Spinal cord (tissue), 10 donors: ENCODE results near the gene CKAP2L. TPM values are rescaled to one million over a fixed set of nuclear protein-coding genes. Genes with fewer than 3 reads are reported as not detected.

ENCODE experiments used
- DNase-seq, 6 donors: peaks; one replicate each; pipeline versions ENCODE4 v3.0.0 to v3.0.0-alpha.2; 2013 to 2015; ENCODE audit warnings: low spot score in 6 of 6, low read depth in 4 of 6
- H3K27ac ChIP-seq: one replicate; pipeline ENCODE4 v1.5.1; 2013; ENCODE audit warnings: low read depth, low read length, control low read depth
- H3K27me3 ChIP-seq: one replicate; pipeline ENCODE4 v1.6.1; 2013; ENCODE audit warnings: low read length; ENCODE audit not compliant: control insufficient read depth, insufficient read depth
- H3K36me3 ChIP-seq: one replicate; pipeline ENCODE4 v1.6.1; 2013; ENCODE audit warnings: low read length; ENCODE audit not compliant: control insufficient read depth, insufficient read depth
- H3K4me1 ChIP-seq: one replicate; pipeline ENCODE4 v1.6.1; 2013; ENCODE audit warnings: low read length; ENCODE audit not compliant: control insufficient read depth, insufficient read depth
- H3K4me3 ChIP-seq: one replicate; pipeline ENCODE4 v1.5.1; 2013; ENCODE audit warnings: low read depth, low read length, control low read depth
- H3K9me3 ChIP-seq: one replicate; pipeline ENCODE4 v1.6.1; 2013; ENCODE audit warnings: low read length; ENCODE audit not compliant: control insufficient read depth, insufficient read depth
- WGBS: methylation state at CpG from one replicate; pipeline ENCODE4 v1.1.5; 2013; ENCODE audit warnings: missing lambda C conversion rate; ENCODE audit not compliant: insufficient coverage; 5-methylcytosine and 5-hydroxymethylcytosine counted together
- long read RNA-seq, 4 donors: transcript quantifications; one replicate each; lab custom pipeline, GENCODE V29; 2026
- polyA plus RNA-seq, 2 donors: library from polyadenylated mRNA; unstranded; fragments of 120-200 nt; gene quantifications; one replicate each; pipeline ENCODE4 v1.2.1, GENCODE V29; 2013; ENCODE audit not compliant: insufficient read length in 2 of 2
- total RNA-seq, 2 donors: library from RNA; depleted of rRNA in 1 of 2; stranded (reverse); fragments of 120-200 nt in 1 of 2; fragments of >200 nt in 1 of 2; gene quantifications; one replicate each; pipeline versions ENCODE4 v1.2.3 to v1.2.4, GENCODE V29; 2013 to 2014
- donor health status: healthy.

CKAP2L gene, protein sequence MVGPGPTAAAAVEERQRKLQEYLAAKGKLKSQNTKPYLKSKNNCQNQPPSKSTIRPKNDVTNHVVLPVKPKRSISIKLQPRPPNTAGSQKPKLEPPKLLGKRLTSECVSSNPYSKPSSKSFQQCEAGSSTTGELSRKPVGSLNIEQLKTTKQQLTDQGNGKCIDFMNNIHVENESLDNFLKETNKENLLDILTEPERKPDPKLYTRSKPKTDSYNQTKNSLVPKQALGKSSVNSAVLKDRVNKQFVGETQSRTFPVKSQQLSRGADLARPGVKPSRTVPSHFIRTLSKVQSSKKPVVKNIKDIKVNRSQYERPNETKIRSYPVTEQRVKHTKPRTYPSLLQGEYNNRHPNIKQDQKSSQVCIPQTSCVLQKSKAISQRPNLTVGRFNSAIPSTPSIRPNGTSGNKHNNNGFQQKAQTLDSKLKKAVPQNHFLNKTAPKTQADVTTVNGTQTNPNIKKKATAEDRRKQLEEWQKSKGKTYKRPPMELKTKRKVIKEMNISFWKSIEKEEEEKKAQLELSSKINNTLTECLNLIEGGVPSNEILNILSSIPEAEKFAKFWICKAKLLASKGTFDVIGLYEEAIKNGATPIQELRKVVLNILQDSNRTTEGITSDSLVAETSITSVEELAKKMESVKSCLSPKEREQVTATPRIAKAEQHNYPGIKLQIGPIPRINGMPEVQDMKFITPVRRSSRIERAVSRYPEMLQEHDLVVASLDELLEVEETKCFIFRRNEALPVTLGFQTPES
- total RNA-seq = 1 to 10 TPM; 6.8 to 7.9 TPM
- 1 to 10 TPM; 6.0 to 8.6 TPM for polyA plus RNA-seq
- long read RNA-seq, donor 1 = 0 reads
- long read RNA-seq, donor 2 = 0 reads
- long read RNA-seq, donor 3, partial matches to known transcripts = 0 of 1 reads
- long read RNA-seq, donor 3, other reads (novel, unspliced or antisense) = 0 of 1 reads
- long read RNA-seq, donor 4, partial matches to known transcripts = 17 of 18 reads
- long read RNA-seq, donor 4, other reads (novel, unspliced or antisense) = 0 of 18 reads

- H3K27me3 ChIP-seq = no peaks in the 10 kb centered on the region
- peak; percentile 91 to 99 (median 96) for DNase-seq
- H3K9me3 ChIP-seq = no peaks in the 10 kb centered on the region
- peaks cover 7% of the 10 kb centered on the region for H3K4me1 ChIP-seq
- under 1% methylated on average over 79 of the region's 79 CpGs for WGBS
- peak within 1 kb of the TSS; percentile 58 for H3K27ac ChIP-seq
- no peaks in the 10 kb centered on the region for H3K36me3 ChIP-seq
- peak within 1 kb of the TSS; percentile 70 for H3K4me3 ChIP-seq
Observed at GRCh38 chr2:112764071-112765044, at the start of gene CKAP2L. TSS of gene CKAP2L (minus strand) at chr2:112764609. CDS start at chr2:112764598, 11 bp downstream.

DNA sequence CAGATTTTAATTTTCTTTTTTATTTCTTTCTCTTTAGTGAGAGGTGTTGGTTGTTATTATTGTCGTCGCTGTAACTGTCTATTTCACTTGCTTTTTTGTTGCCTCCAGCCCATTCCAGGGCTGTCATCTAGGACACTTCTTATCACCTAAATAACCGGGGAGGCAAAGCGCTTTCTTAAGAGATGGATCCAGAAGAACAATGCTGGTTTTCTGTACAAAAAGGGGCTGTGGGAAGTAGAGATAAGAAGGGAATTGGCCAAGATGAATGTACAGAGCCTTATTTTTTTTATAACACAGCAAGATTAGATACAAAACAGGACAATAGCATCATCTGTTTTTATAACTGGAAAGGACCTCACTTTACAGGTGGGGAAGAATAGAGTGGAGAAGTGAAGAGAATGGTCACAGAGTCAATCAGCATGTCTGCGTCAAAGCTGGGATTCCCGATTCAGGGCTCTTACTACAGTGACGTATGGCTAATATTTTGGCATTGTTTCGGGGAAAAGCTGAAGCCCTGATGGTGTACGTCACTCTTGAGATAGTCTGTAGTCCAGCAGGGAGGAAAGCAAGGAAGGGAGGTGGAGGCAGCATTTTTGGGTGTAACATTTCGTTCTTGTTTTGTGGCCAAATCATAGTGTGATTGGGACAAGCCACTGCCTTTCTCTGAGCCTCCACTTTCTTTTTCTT lies 49.0 kb upstream of the CKAP2L start:
- 83% methylated on average over 5 of the region's 10 CpGs for WGBS
- H3K36me3 ChIP-seq = no peaks in the 10 kb centered on the region
- DNase-seq = no peak
- H3K9me3 ChIP-seq = no peaks in the 10 kb centered on the region
- H3K27me3 ChIP-seq = no peaks in the 10 kb centered on the region
- peaks cover 6% of the 10 kb centered on the region for H3K4me1 ChIP-seq
- H3K4me3 ChIP-seq = no peak overlapping the region
- no peak overlapping the region for H3K27ac ChIP-seq

DNA sequence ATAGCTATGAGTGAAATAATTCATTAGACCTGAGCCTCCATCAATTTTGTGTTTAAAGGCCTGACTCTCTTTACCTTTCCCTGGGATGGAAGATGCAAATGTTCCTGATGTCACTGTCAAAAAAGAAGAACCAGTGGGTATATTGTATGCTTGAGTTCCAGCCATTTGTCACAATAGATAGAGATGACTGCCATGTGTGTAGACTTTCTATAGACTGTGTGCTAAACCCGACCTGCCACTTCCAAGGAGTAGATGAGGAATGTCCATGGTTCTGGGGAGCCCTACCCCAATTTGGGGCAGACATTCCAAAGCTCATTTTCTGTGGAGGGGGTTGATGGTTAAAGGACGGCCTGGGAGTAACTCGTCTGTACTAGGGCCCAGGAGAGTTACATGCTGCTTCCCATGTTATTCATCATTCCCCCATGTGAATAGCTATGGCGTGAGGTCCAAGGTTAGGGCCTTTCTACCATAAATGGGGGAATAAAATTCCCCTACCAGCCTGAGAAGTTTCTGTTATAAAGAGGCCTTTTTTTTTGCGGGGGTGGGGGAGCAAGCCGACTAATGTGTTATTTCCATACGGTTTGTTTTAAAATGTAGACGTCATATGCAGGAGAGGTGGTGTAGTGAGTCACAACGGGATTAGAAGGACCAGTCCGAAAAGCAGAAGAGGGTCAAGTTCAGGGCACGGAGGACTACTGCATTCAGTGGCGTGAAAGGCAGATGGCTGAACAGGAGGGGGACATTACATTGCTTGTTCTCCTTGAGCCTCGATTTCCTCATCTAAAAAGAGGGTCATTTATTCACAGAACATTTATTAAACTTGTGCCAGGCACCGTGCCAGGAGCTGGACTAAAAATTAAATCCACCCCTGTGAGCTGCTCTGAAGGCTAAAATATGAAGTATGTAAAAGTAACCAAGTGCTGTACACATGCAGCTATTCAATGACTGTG lies 48.2 kb upstream of the CKAP2L start:
- no peaks in the 10 kb centered on the region for H3K27me3 ChIP-seq
- no peaks in the 10 kb centered on the region for H3K9me3 ChIP-seq
- DNase-seq = peak in 1 of 6 donors; percentile 17
- no peak overlapping the region for H3K4me3 ChIP-seq
- 42% methylated on average over 8 of the region's 14 CpGs for WGBS
- H3K4me1 ChIP-seq = peaks cover 6% of the 10 kb centered on the region
- peak overlapping the region; percentile 52 for H3K27ac ChIP-seq
- no peaks in the 10 kb centered on the region for H3K36me3 ChIP-seq

DNA sequence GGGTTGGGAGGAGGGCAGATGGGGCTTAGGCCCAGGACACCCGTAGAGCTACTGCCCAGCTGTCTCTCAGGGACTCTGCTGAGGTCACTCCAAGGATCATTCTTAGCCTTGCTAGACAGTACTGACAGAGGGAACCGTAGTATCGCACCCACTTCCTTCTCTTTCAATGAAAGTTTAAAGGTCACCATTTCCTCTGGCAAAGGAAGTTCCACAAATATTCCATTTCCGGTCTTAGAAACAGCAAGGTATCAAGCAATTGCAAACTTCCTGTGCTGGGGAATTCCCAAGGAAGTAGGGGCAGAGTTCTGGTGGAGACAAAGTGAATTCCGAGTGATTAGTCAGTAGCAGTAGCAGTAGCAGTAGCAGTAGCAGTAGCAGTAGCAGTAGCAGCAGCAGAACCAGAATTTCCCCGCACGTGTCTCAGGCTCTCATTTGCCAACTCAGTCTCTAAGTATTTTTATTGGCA lies 47.5 kb upstream of the CKAP2L start:
- Histone ChIP-seq H3K27me3 (no peaks in the 10 kb centered on the region), H3K4me1 (peaks cover 6% of the 10 kb centered on the region), H3K27ac (no peak overlapping the region), H3K9me3 (no peaks in the 10 kb centered on the region), H3K36me3 (no peaks in the 10 kb centered on the region), H3K4me3 (no peak overlapping the region)
- 83% methylated on average over 4 of the region's 7 CpGs for WGBS
- DNase-seq = no peak

DNA sequence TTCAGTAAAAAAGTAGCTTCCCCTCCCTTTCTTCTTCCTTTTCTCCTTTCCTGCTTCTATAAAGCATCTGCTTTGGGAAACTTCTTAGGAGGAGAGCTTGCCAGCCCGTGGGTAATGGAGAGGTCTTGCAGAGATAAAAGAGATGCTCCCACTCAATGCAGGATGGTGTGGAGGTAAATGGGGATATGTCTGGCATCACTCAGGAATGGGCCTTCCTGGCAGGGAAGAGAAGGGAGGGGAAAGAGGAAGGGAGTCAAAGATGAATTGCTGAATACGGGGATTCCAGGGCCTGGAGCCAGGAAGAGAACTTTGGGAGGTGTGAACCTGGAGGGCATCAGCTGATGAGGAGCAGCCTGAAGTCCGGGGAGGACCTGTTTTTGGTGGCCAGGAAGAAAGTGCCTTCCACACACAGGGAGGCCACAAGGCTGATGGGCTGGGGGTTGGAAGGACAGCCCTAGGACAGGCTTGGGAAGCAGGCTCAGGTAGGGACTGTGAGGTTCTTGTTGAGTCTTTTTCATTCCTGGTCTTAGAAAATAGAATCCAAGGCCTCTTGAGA lies 46.9 kb upstream of the CKAP2L start:
- H3K4me3 ChIP-seq = no peak overlapping the region
- no peaks in the 10 kb centered on the region for H3K9me3 ChIP-seq
- no peaks in the 10 kb centered on the region for H3K36me3 ChIP-seq
- peaks cover 6% of the 10 kb centered on the region for H3K4me1 ChIP-seq
- 91% methylated on average over 3 of the region's 3 CpGs for WGBS
- DNase-seq = no peak
- H3K27me3 ChIP-seq = no peaks in the 10 kb centered on the region
- H3K27ac ChIP-seq = no peak overlapping the region

GRCh38 chr2:112809112-112809511 lies 44.7 kb upstream of the CKAP2L start:
- Histone ChIP-seq H3K27me3 (no peaks in the 10 kb centered on the region), H3K9me3 (no peaks in the 10 kb centered on the region), H3K27ac (no peak overlapping the region), H3K36me3 (no peaks in the 10 kb centered on the region), H3K4me1 (peaks cover 6% of the 10 kb centered on the region), H3K4me3 (no peak overlapping the region)
- DNase-seq = no peak

GRCh38 chr2:112807233-112807807 lies 42.9 kb upstream of the CKAP2L start:
- no peak overlapping the region for H3K27ac ChIP-seq
- H3K4me3 ChIP-seq = no peak overlapping the region
- WGBS = 100% methylated on average over 3 of the region's 3 CpGs
- peaks cover 6% of the 10 kb centered on the region for H3K4me1 ChIP-seq
- H3K9me3 ChIP-seq = no peaks in the 10 kb centered on the region
- DNase-seq = no peak
- no peaks in the 10 kb centered on the region for H3K36me3 ChIP-seq
- H3K27me3 ChIP-seq = no peaks in the 10 kb centered on the region
